Measurements from ENCODE around the gene RASSF1.

Gene RASSF1

GRCh38 chr3:50365842-50366220 lies 25.2 kb upstream of the RASSF1 start:
- TF ChIP-seq, protein P1, sequence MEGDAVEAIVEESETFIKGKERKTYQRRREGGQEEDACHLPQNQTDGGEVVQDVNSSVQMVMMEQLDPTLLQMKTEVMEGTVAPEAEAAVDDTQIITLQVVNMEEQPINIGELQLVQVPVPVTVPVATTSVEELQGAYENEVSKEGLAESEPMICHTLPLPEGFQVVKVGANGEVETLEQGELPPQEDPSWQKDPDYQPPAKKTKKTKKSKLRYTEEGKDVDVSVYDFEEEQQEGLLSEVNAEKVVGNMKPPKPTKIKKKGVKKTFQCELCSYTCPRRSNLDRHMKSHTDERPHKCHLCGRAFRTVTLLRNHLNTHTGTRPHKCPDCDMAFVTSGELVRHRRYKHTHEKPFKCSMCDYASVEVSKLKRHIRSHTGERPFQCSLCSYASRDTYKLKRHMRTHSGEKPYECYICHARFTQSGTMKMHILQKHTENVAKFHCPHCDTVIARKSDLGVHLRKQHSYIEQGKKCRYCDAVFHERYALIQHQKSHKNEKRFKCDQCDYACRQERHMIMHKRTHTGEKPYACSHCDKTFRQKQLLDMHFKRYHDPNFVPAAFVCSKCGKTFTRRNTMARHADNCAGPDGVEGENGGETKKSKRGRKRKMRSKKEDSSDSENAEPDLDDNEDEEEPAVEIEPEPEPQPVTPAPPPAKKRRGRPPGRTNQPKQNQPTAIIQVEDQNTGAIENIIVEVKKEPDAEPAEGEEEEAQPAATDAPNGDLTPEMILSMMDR (IDR thresholded peaks at IDR 0.05; ENCODE audit: borderline replicate concordance, insufficient read depth, low read depth, low read length): no peak
- no peak overlapping the region for H3K4me3 ChIP-seq (ENCODE audit: low read depth, low read length)

- TF ChIP-seq, protein P1 (IDR thresholded peaks at IDR 0.05; ENCODE audit: borderline replicate concordance, insufficient read depth, low read depth, low read length): no peak
- peak overlapping the region; percentile 55 for H3K4me3 ChIP-seq (ENCODE audit: low read depth, low read length)
Measured at GRCh38 chr3:50365080-50365841, 24.6 kb upstream of the RASSF1 start.

GRCh38 chr3:50364573-50365079 lies 24.0 kb upstream of the RASSF1 start:
- H3K4me3 ChIP-seq (ENCODE audit: low read depth, low read length): peak overlapping the region; percentile 32
- TF ChIP-seq, protein P1 (IDR thresholded peaks at IDR 0.05; ENCODE audit: borderline replicate concordance, insufficient read depth, low read depth, low read length): no peak

DNA sequence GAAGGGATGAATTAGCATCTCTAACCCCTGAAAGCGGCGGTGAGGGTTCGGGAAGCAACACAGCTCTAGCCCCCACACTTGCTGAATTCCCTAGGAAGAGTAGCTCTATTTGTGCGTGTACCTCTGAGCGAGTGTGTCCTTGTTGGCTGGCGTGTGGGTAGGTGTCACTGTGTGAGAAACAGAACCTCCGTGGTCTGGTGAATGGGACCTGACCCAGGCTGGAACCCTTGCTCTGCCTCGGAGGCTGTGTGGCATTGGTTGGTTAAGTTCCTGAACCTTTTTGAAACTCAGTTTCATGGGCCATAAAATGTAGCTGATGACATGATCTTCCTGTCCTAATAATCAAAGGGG lies 19.1 kb upstream of the RASSF1 start:
- TF ChIP-seq, protein P1 (IDR thresholded peaks at IDR 0.05; ENCODE audit: borderline replicate concordance, insufficient read depth, low read depth, low read length): no peak
- H3K4me3 ChIP-seq (ENCODE audit: low read depth, low read length): peak overlapping the region; percentile 8

DNA sequence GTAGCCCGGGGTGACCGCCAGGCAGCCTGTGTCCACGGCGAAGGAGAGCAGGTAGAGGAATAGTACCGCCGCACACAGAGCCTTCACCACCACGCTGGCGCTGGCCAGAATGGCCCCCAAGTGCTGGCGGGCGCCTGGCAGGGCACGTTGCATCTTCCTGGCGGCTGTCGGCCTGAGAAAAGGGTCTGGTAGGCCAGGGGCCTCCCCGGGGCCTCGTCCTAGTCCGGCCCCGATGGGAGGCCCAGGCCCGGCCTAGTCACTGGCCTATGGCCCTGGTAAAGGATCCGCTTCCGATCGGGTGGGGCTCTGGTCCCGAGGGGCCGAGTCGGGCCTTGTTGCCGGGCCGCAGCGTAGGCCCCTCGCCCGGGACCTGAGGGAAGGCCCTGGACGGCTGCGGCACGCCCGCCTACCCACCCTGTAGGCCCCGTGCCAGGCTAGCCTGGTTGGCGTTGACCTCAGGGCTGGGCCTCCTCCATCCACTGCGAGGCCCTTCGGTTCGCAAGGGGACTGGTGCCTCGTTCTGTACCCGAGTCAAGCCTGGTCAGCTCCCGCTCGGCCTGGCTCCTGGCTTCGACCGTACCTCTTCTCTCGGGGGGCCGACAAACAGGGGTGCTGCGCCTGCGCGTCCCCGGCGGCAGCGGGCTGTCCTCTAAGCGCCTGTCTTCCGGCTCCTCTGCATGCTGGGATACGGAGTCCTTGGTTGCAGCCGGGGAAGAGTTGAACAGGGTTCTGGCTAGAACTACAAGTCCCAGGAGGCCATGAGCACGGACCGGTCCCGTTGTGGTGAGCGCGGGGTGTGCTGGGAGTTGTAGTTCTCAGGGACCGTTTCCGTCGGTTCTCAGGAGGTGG lies 18.5 kb upstream of the RASSF1 start, which contains the start of gene TMEM115:
Gene TMEM115, minus strand, starts transcription at position 611 of the 849 bp plus-strand sequence. Its CDS starts 458 bp downstream, at position 153.
- TF ChIP-seq, protein P1 (IDR thresholded peaks at IDR 0.05; ENCODE audit: borderline replicate concordance, insufficient read depth, low read depth, low read length): no peak
- peak within 1 kb of the TSS; percentile 98 for H3K4me3 ChIP-seq (ENCODE audit: low read depth, low read length)

GRCh38 chr3:50358355-50358910 lies 17.8 kb upstream of the RASSF1 start:
- TF ChIP-seq, protein P1 (IDR thresholded peaks at IDR 0.05; ENCODE audit: borderline replicate concordance, insufficient read depth, low read depth, low read length): no peak
- H3K4me3 ChIP-seq (ENCODE audit: low read depth, low read length): peak overlapping the region; percentile 98

Measured in GM12875 (cell line).